Smooth muscle cell (in vitro differentiated cells): ENCODE results near the gene OR5H14. TPM values are rescaled to one million over a fixed set of nuclear protein-coding genes. Genes with fewer than 3 reads are reported as not detected.

ENCODE experiments used
- DNase-seq: peaks from one replicate; lab custom pipeline; 2025; ENCODE audit not compliant: unreplicated experiment; lab: John Stamatoyannopoulos, UW
- H2AFZ ChIP-seq: fragments of 200-600 bp; sonication (generic); 2 replicates; pipeline ENCODE4 v1.6.0; 2016; ENCODE audit warnings: antibody characterized with exemption, low read depth, mild to moderate bottlenecking
- H3F3A ChIP-seq: fragments of 200-600 bp; sonication (generic); 2 replicates; pipeline ENCODE4 v1.6.0; 2017; ENCODE audit warnings: antibody characterized with exemption, low read depth
- H3K27ac ChIP-seq: fragments of 200-600 bp; sonication (generic); 2 replicates; pipeline ENCODE4 v1.5.1; 2016; ENCODE audit warnings: low read depth, mild to moderate bottlenecking
- H3K27me3 ChIP-seq: fragments of 200-600 bp; sonication (generic); 2 replicates; pipeline ENCODE4 v1.6.1; 2016; ENCODE audit warnings: low read depth, mild to moderate bottlenecking
- H3K36me3 ChIP-seq: fragments of 200-600 bp; sonication (generic); 2 replicates; pipeline ENCODE4 v1.5.1; 2016; ENCODE audit warnings: low read depth
- H3K4me1 ChIP-seq: fragments of 200-600 bp; sonication (generic); 2 replicates; pipeline ENCODE4 v1.5.1; 2016; ENCODE audit warnings: low read depth
- H3K4me2 ChIP-seq: fragments of 200-600 bp; sonication (generic); 2 replicates; pipeline ENCODE4 v1.6.0; 2016; ENCODE audit warnings: mild to moderate bottlenecking
- H3K4me3 ChIP-seq: fragments of 200-600 bp; sonication (generic); 2 replicates; pipeline ENCODE4 v1.5.1; 2016; ENCODE audit warnings: mild to moderate bottlenecking
- H3K79me2 ChIP-seq: fragments of 200-600 bp; sonication (generic); 2 replicates; pipeline ENCODE4 v1.6.0; 2016; ENCODE audit warnings: low read depth, mild to moderate bottlenecking
- H3K9ac ChIP-seq: fragments of 200-600 bp; sonication (generic); 2 replicates; pipeline ENCODE4 v1.6.0; 2016; ENCODE audit warnings: low read depth
- H3K9me3 ChIP-seq: fragments of 200-600 bp; sonication (generic); replicated peaks from 2 replicates; pipeline ENCODE4 v1.5.1; 2016; ENCODE audit warnings: low read depth
- H4K20me1 ChIP-seq: fragments of 200-600 bp; sonication (generic); 2 replicates; pipeline ENCODE4 v1.6.0; 2016; ENCODE audit warnings: low read depth
- CTCF ChIP-seq: fragments of 200-600 bp; sonication (generic); IDR thresholded peaks from 2 replicates; pipeline ENCODE4 v1.5.1; 2017; ENCODE audit warnings: borderline replicate concordance, mild to moderate bottlenecking, antibody characterized with exemption; ENCODE audit not compliant: insufficient read depth, poor library complexity, severe bottlenecking
- WGBS: methylation state at CpG from one replicate; pipeline ENCODE4 v1.1.7; 2016; ENCODE audit warnings: low lambda C conversion rate; 5-methylcytosine and 5-hydroxymethylcytosine counted together
- polyA plus RNA-seq: library from polyadenylated mRNA; unstranded; fragments of >200 nt; fragmentation: Nextera tagmentation; extraction: Ambion mirVana; gene quantifications from 2 replicates; pipeline ENCODE4 v1.2.1, GENCODE V29; 2016
- total RNA-seq: library from RNA; depleted of rRNA; stranded (reverse); fragments of >200 nt; gene quantifications from 2 replicates; pipeline ENCODE4 v1.2.3, GENCODE V29; 2014

Gene OR5H14
- total and polyA plus RNA-seq, 2 experiments from 2014 or later = not detected

DNA sequence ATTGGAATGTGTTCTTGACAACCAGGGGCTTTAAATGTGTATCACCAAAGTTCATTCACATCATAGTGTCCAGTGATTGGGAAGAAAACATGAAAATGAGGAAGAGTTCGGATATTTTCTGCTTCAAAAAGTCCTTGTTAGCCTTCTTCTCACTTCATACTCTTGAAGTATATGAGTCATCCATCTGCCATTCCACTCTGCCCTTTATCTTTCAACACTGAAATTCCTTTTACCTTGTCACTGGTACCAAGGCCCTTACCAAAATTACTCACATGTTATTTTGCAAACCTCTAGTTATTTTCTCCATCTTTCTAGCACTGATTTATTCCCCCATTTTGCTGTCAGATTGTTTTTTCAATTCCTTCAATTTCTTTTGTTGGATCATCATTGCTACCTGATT, 51.7 kb downstream of the OR5H14 start:
- H4K20me1 ChIP-seq = no peaks in the 10 kb centered on the region
- H3K9ac ChIP-seq = no peak overlapping the region
- no peak overlapping the region for H3K27ac ChIP-seq
- no peaks in the 10 kb centered on the region for H3K4me1 ChIP-seq
- no peak overlapping the region for H3K4me3 ChIP-seq
- no peak for DNase-seq
- H3K27me3 ChIP-seq = no peaks in the 10 kb centered on the region
- H2AFZ ChIP-seq = no peak overlapping the region
- no peaks in the 10 kb centered on the region for H3K9me3 ChIP-seq
- H3K4me2 ChIP-seq = no peak overlapping the region
- TF ChIP-seq CTCF = no peak
- WGBS = 48% methylated on average over 1 of the region's 1 CpG
- H3K79me2 ChIP-seq = no peaks in the 10 kb centered on the region
- no peaks in the 10 kb centered on the region for H3F3A ChIP-seq
- H3K36me3 ChIP-seq = no peaks in the 10 kb centered on the region

Other genes starting within 250 kb of the OR5H14 start
- 13.0 and 17.8 TPM in 2 replicates for gene RIOX2, start 175.0 kb upstream of the OR5H14 start, total RNA-seq
- gene RIOX2, start 175.0 kb upstream of the OR5H14 start, polyA plus RNA-seq = 8.9 and 14.6 TPM in 2 replicates
- not detected in 2 replicates for gene GABRR3, start 112.2 kb upstream of the OR5H14 start, total RNA-seq
- not detected in 2 replicates for gene GABRR3, start 112.2 kb upstream of the OR5H14 start, polyA plus RNA-seq
- not detected in 2 replicates for gene OR5AC2, start 60.3 kb upstream of the OR5H14 start, total RNA-seq
- gene OR5AC2, start 60.3 kb upstream of the OR5H14 start, polyA plus RNA-seq = not detected in 2 replicates
- gene OR5H1, start 16.8 kb upstream of the OR5H14 start, total RNA-seq = not detected in 2 replicates
- not detected in 2 replicates for gene OR5H1, start 16.8 kb upstream of the OR5H14 start, polyA plus RNA-seq
- not detected in 2 replicates for gene OR5H15, start 19.2 kb downstream of the OR5H14 start, total RNA-seq
- gene OR5H15, start 19.2 kb downstream of the OR5H14 start, polyA plus RNA-seq = not detected in 2 replicates
- not detected in 2 replicates for gene OR5H6, start 116.8 kb downstream of the OR5H14 start, total RNA-seq
- gene OR5H6, start 116.8 kb downstream of the OR5H14 start, polyA plus RNA-seq = not detected in 2 replicates
- gene OR5H2, start 135.0 kb downstream of the OR5H14 start, total RNA-seq = not detected in 2 replicates
- not detected in 2 replicates for gene OR5H2, start 135.0 kb downstream of the OR5H14 start, polyA plus RNA-seq
- gene OR5K4, start 206.4 kb downstream of the OR5H14 start, total RNA-seq = not detected in 2 replicates
- not detected in 2 replicates for gene OR5K4, start 206.4 kb downstream of the OR5H14 start, polyA plus RNA-seq
- gene OR5K3, start 243.2 kb downstream of the OR5H14 start, total RNA-seq = not detected in 2 replicates
- gene OR5K3, start 243.2 kb downstream of the OR5H14 start, polyA plus RNA-seq = not detected in 2 replicates